ENCODE data around the gene SCUBE1.

DNA sequence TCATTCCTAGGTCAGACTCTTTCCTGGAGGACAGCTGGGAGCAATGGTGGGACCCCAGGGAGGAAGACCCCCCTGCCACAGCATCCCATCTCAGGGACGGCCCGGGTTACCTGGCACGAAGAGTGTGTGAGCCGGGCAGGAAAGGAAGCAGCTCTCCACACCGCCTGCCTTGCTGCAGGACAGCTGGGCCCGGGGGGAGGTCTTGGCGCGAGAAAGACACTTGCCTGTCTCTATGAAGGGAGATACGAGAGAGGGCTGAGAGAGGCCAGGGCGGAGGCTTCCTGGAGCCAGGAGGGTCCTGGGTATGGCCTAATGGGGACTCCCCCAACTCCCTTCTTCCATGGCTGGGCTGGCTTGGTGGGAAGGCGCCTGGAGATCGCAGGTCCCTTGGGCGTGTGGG, 120.2 kb downstream of the SCUBE1 start:
- no peak for TF ChIP-seq POLR2A (IDR thresholded peaks at IDR 0.05)
- TF ChIP-seq, protein P1, sequence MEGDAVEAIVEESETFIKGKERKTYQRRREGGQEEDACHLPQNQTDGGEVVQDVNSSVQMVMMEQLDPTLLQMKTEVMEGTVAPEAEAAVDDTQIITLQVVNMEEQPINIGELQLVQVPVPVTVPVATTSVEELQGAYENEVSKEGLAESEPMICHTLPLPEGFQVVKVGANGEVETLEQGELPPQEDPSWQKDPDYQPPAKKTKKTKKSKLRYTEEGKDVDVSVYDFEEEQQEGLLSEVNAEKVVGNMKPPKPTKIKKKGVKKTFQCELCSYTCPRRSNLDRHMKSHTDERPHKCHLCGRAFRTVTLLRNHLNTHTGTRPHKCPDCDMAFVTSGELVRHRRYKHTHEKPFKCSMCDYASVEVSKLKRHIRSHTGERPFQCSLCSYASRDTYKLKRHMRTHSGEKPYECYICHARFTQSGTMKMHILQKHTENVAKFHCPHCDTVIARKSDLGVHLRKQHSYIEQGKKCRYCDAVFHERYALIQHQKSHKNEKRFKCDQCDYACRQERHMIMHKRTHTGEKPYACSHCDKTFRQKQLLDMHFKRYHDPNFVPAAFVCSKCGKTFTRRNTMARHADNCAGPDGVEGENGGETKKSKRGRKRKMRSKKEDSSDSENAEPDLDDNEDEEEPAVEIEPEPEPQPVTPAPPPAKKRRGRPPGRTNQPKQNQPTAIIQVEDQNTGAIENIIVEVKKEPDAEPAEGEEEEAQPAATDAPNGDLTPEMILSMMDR (IDR thresholded peaks at IDR 0.05) = no peak
